HepG2 (cell line): ENCODE data around the gene IST1.

Source experiments
- MEIS1 ChIP-seq: sonication (generic); formaldehyde crosslinking; IDR thresholded peaks from 2 replicates; pipeline ENCODE4 v1.9.0; 2021; ENCODE audit warnings: mild to moderate bottlenecking, missing genetic modification reagents, moderate library complexity, borderline replicate concordance
- RAD21 ChIP-seq: fragments of 450-650 bp; formaldehyde crosslinking; IDR thresholded peaks from 2 replicates; pipeline ENCODE4 v1.5.0; 2020; ENCODE audit warnings: mild to moderate bottlenecking
- ZNF234 ChIP-seq: sonication (generic); formaldehyde crosslinking; conservative IDR thresholded peaks from 2 replicates; pipeline ENCODE4 v1.5.1; 2020; ENCODE audit warnings: mild to moderate bottlenecking, missing genetic modification reagents

- TF ChIP-seq MEIS1 (CRISPR knock-in tag): no peak
- TF ChIP-seq RAD21 (CRISPR knock-in tag): no peak
- no peak for TF ChIP-seq ZNF234
Measured at GRCh38 chr16:71916397-71916920, 21.1 kb downstream of the IST1 start.
